Liver (tissue), 3 donors: ENCODE data around the gene PRAMEF15.
"Not testable (repeated sequence)": the region's sequence is repeated elsewhere in the genome, so short reads cannot be mapped to it uniquely, and the experiment has no call there.

Source experiments
- ATF3 ChIP-seq: IDR thresholded peaks from 2 replicates; pipeline ENCODE4 v1.6.1; 2016; ENCODE audit warnings: antibody characterized with exemption
- CTCF ChIP-seq: fragments of 150-350 bp; IDR thresholded peaks from 2 replicates; pipeline ENCODE4 v1.5.1; 2017; ENCODE audit warnings: improper control_type of control experiment, low read depth, low read length; ENCODE audit not compliant: missing input control
- HNF4A ChIP-seq, 2 donors: conservative IDR thresholded peaks; 2 replicates each; pipeline ENCODE4 v1.6.1; 2016; ENCODE audit warnings: antibody characterized with exemption in 2 of 2, mild to moderate bottlenecking in 2 of 2
- JUND ChIP-seq, 2 donors: IDR thresholded peaks; 2 replicates each; pipeline ENCODE4 v1.6.1; 2016; ENCODE audit warnings: antibody characterized with exemption in 2 of 2
- MAX ChIP-seq: IDR thresholded peaks from 2 replicates; pipeline ENCODE4 v1.6.1; 2016; ENCODE audit warnings: antibody characterized with exemption
- RAD21 ChIP-seq, 2 donors: IDR thresholded peaks; 2 replicates each; pipeline ENCODE4 v1.6.1; 2016; ENCODE audit warnings: antibody characterized with exemption in 2 of 2, mild to moderate bottlenecking in 2 of 2
- REST ChIP-seq: IDR thresholded peaks from 2 replicates; pipeline ENCODE4 v1.6.1; 2016; ENCODE audit warnings: antibody characterized with exemption, mild to moderate bottlenecking
- SP1 ChIP-seq: IDR thresholded peaks from 2 replicates; pipeline ENCODE4 v1.6.1; 2018; ENCODE audit warnings: antibody characterized with exemption, mild to moderate bottlenecking
- TAF1 ChIP-seq: conservative IDR thresholded peaks from 2 replicates; pipeline ENCODE4 v1.6.1; 2016; ENCODE audit warnings: antibody characterized with exemption, mild to moderate bottlenecking
- YY1 ChIP-seq: IDR thresholded peaks from 2 replicates; pipeline ENCODE4 v1.6.1; 2016; ENCODE audit warnings: antibody characterized with exemption, mild to moderate bottlenecking
- donor health status: healthy.
- donor health status: healthy.

- TF ChIP-seq CTCF; RAD21 (IDR thresholded peaks at IDR 0.05); JUND (IDR thresholded peaks at IDR 0.05); YY1; ATF3; MAX; TAF1; HNF4A (conservative IDR thresholded peaks at IDR 0.05); SP1; REST: not testable (repeated sequence)
Measured at GRCh38 chr1:13302197-13302596, 13.2 kb upstream of the PRAMEF15 start.
